HCT116 (cell line): ENCODE measurements around the gene HPN.

ENCODE experiments used
- CBX3 ChIP-seq: IDR thresholded peaks from 2 replicates; pipeline ENCODE4 v1.6.1; 2012; ENCODE audit warnings: low read depth
- EZH2 ChIP-seq: fragments of 200-600 bp; sonication (generic); IDR thresholded peaks from 2 replicates; pipeline ENCODE4 v1.6.1; 2017; ENCODE audit warnings: antibody characterized with exemption, mixed run types
- EZH2phosphoT487 ChIP-seq: fragments of 200-600 bp; IDR thresholded peaks from 2 replicates; pipeline ENCODE4 v1.6.1; 2018; ENCODE audit warnings: antibody characterized with exemption, borderline replicate concordance
- FOSL1 ChIP-seq: IDR thresholded peaks from 2 replicates; pipeline ENCODE4 v1.6.1; 2012; ENCODE audit warnings: low read depth
- JUND ChIP-seq: IDR thresholded peaks from 2 replicates; pipeline ENCODE4 v1.6.1; 2012
- POLR2A ChIP-seq: IDR thresholded peaks from 2 replicates; pipeline ENCODE4 v1.7.0; 2011; ENCODE audit warnings: borderline replicate concordance; ENCODE audit not compliant: insufficient read depth, insufficient read length; ENCODE audit errors: extremely low read depth
- YY1 ChIP-seq: IDR thresholded peaks from 2 replicates; pipeline ENCODE4 v1.6.1; 2011; ENCODE audit warnings: low read length, low read depth, moderate library complexity, mild to moderate bottlenecking; ENCODE audit not compliant: insufficient replicate concordance; ENCODE audit errors: extremely low read depth
- TF ChIP-seq, protein P1 (sequence below), 3 experiments: fragments of 200-600 bp in 1 of 3; sonication (generic) in 1 of 3; IDR thresholded peaks in 2 of 3; conservative IDR thresholded peaks in 1 of 3; 2 replicates each; pipeline ENCODE4 v1.5.1; 2012 to 2017; ENCODE audit warnings: low read depth in 2 of 3, low read length in 2 of 3, antibody characterized with exemption in 1 of 3, borderline replicate concordance in 1 of 3, control low read depth in 1 of 3, mild to moderate bottlenecking in 1 of 3, mixed read lengths in 1 of 3, mixed run types in 1 of 3, moderate library complexity in 1 of 3; ENCODE audit not compliant: insufficient read depth in 1 of 3
- TF ChIP-seq, protein P2 (sequence below): IDR thresholded peaks from 2 replicates; pipeline ENCODE4 v1.6.1; 2012

DNA sequence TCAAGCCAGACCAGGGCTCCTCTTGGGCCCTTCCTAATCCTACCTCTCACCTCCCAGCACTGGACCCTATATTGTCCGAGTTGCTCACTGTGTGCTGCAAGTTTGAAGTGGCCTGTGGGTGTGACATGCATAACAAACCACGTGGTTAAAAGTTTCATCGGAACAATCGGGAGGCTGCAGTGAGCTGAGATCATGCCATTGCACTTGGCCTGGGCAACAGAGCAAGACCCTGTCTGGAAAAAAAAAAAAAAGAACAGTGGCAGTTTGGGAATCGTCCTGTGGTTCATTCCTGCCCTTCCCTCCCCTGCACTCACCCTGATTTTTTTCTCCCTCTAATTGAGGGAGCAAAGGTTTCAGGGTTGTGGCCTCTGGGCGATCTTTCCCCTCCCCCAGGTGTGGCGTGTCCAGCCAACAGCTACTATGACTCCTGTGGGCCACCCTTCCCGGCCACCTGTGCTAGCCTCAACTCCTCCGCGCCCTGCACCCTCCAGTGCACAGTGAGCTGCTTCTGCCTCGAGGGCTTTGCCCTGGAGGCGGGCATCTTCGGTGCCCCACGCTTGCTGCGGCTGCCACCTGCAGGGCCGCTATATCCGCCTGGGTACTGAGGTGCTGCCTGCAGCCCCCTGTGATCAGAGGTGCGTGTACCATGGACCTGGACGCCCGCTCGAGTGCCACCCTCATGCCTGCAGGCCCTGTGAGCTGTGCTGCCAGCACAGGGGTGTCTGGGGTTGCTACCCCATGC is 57.8 kb downstream of the HPN start:
- TF ChIP-seq, protein P1, sequence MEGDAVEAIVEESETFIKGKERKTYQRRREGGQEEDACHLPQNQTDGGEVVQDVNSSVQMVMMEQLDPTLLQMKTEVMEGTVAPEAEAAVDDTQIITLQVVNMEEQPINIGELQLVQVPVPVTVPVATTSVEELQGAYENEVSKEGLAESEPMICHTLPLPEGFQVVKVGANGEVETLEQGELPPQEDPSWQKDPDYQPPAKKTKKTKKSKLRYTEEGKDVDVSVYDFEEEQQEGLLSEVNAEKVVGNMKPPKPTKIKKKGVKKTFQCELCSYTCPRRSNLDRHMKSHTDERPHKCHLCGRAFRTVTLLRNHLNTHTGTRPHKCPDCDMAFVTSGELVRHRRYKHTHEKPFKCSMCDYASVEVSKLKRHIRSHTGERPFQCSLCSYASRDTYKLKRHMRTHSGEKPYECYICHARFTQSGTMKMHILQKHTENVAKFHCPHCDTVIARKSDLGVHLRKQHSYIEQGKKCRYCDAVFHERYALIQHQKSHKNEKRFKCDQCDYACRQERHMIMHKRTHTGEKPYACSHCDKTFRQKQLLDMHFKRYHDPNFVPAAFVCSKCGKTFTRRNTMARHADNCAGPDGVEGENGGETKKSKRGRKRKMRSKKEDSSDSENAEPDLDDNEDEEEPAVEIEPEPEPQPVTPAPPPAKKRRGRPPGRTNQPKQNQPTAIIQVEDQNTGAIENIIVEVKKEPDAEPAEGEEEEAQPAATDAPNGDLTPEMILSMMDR (IDR thresholded peaks at IDR 0.05 in 2 of 3, conservative IDR thresholded peaks at IDR 0.05 in 1 of 3; ENCODE audit: borderline replicate concordance in 1 of 3, insufficient read depth in 1 of 3, low read depth in 2 of 3, low read length in 2 of 3): no peak
- TF ChIP-seq EZH2 (no peak), CBX3 (no peak), POLR2A (no peak), FOSL1 (no peak), JUND (no peak), EZH2phosphoT487 (no peak), YY1 (no peak)
- TF ChIP-seq, protein P2, sequence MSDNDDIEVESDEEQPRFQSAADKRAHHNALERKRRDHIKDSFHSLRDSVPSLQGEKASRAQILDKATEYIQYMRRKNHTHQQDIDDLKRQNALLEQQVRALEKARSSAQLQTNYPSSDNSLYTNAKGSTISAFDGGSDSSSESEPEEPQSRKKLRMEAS: no peak
